Ovary (tissue), 9 donors: ENCODE data around the gene TAS2R38. TPM values are rescaled to one million over a fixed set of nuclear protein-coding genes. Genes with fewer than 3 reads are reported as not detected.

Experiments used
- DNase-seq, 5 donors: peaks; one replicate each; pipeline ENCODE4 v3.0.0-alpha.2; 2019 to 2020
- H3K27ac ChIP-seq, 2 donors: fragments of 200-600 bp; one replicate each; pipeline versions ENCODE4 v1.5.1 to v1.8.0; 2019 to 2022
- H3K27me3 ChIP-seq: fragments of 200-600 bp; one replicate; pipeline ENCODE4 v1.8.0; 2022
- H3K36me3 ChIP-seq: fragments of 200-600 bp; sonication (generic); one replicate; pipeline ENCODE4 v1.5.1; 2019
- H3K4me1 ChIP-seq: one replicate; pipeline ENCODE4 v1.8.1; 2013; ENCODE audit warnings: mild to moderate bottlenecking, moderate library complexity; ENCODE audit not compliant: insufficient read depth
- H3K4me3 ChIP-seq: fragments of 200-600 bp; sonication (generic); one replicate; pipeline ENCODE4 v1.5.1; 2017
- H3K9me3 ChIP-seq, 2 donors: fragments of 200-600 bp in 1 of 2; sonication (generic) in 1 of 2; one replicate each; pipeline versions ENCODE4 v1.5.1 to v1.8.1; 2013 to 2019; ENCODE audit warnings: mild to moderate bottlenecking in 1 of 2, moderate library complexity in 1 of 2
- CTCF ChIP-seq, 3 donors: fragments of 450-650 bp in 2 of 3; fragments of 200-600 bp in 1 of 3; IDR thresholded peaks; one replicate each; pipeline versions ENCODE4 v1.5.1 to v1.8.0; 2016 to 2022; ENCODE audit warnings: antibody characterized with exemption in 3 of 3, mild to moderate bottlenecking in 1 of 3
- EP300 ChIP-seq: sonication (generic); formaldehyde crosslinking; IDR thresholded peaks from one replicate; pipeline ENCODE4 v1.6.1; 2017; ENCODE audit warnings: antibody characterized with exemption
- POLR2A ChIP-seq: fragments of 450-650 bp; IDR thresholded peaks from one replicate; pipeline ENCODE4 v1.6.1; 2017; ENCODE audit warnings: antibody characterized with exemption, mild to moderate bottlenecking, moderate library complexity
- WGBS, 3 donors: extraction: QIAGEN DNeasy Blood & Tissue Kit in 1 of 3; methylation state at CpG; one replicate each; pipeline versions ENCODE4 v1.1.5 to v1.1.7; 2013 to 2017; 5-methylcytosine and 5-hydroxymethylcytosine counted together
- intact Hi-C, 4 donors: fragments of 100-400 bp; cut with DNase I; formaldehyde crosslinking; loops; one replicate each; pipeline versions ENCODE4 v1.11.0 to v1.15.1; 2022 to 2023
- polyA plus RNA-seq, 2 donors: library from polyadenylated mRNA; stranded (reverse); fragments of 200-250 nt in 1 of 2; fragments of 350-450 nt in 1 of 2; fragmentation: Illumina TruSeq in 1 of 2; extraction: RNeasy Lipid Tissue Mini Kit (QIAGEN cat#74804) in 1 of 2; gene quantifications; one replicate each; pipeline ENCODE4 v1.2.3, GENCODE V29; 2013 to 2014
- total RNA-seq, 7 donors: library from RNA; depleted of rRNA in 2 of 7; stranded (reverse); fragments of >200 nt in 2 of 7; fragmentation: NEBNext Ultra II Directional in 3 of 7; extraction: Animal tissue kit (Norgen Biotek cat#: 25700) in 3 of 7; gene quantifications; one replicate each; pipeline versions ENCODE4 v1.1.0 to v1.2.4, GENCODE V29; 2016 to 2023
- donor health status: DM: no; HTN: no; CAD: no; lungs with moderate emphysema.
- donor health status: DM: no; HTN: no; CAD: no.
- donor health status: Bipolar disorder and iron deficiency.
- donor health status: DM: yes; HTN: yes; CAD: no.
- donor health status: DM: no; HTN: no; CAD: no.
- donor health status: DM: yes; HTN: yes; CAD: no.

Gene TAS2R38
- total and polyA plus RNA-seq, 9 donors, result not detected

- Histone ChIP-seq H3K27me3 (no peaks in the 10 kb centered on the region), H3K4me3 (no peak overlapping the region), H3K27ac (no peak overlapping the region), H3K4me1 (no peaks in the 10 kb centered on the region), H3K36me3 (no peaks in the 10 kb centered on the region), H3K9me3 (no peaks in the 10 kb centered on the region)
- intact Hi-C loops, result loop anchor here in 1 of 4 donors (5.0 kb wide), 1 partner anchor 96 kb away; no protein-coding TSS in a partner anchor
- DNase-seq, result no peak
- 28 to 56% (median 54%) methylated on average over 3 of the region's 3 CpGs for WGBS, 3 donors
- no peak for TF ChIP-seq EP300
- TF ChIP-seq CTCF (IDR thresholded peaks at IDR 0.05), result no peak
- no peak for TF ChIP-seq POLR2A
Measured at GRCh38 chr7:142010952-142011548, 37.5 kb upstream of the TAS2R38 start.

- H3K27ac ChIP-seq, result no peak overlapping the region
- no peak for TF ChIP-seq POLR2A
- no peak for TF ChIP-seq CTCF (IDR thresholded peaks at IDR 0.05)
- no peak for TF ChIP-seq EP300
- no peaks in the 10 kb centered on the region for H3K27me3 ChIP-seq
- no peaks in the 10 kb centered on the region for H3K36me3 ChIP-seq
- DNase-seq, result no peak
- intact Hi-C loops, result no loop called here
- no peak overlapping the region for H3K4me3 ChIP-seq
- WGBS, 3 donors, result 88 to 98% (median 94%) methylated on average over 1 of the region's 1 CpG
- H3K9me3 ChIP-seq, result no peaks in the 10 kb centered on the region
- H3K4me1 ChIP-seq, result no peaks in the 10 kb centered on the region
Measured at GRCh38 chr7:142009187-142009586, 35.6 kb upstream of the TAS2R38 start.

- Histone ChIP-seq H3K4me3 (no peak overlapping the region), H3K4me1 (no peaks in the 10 kb centered on the region), H3K36me3 (no peaks in the 10 kb centered on the region), H3K27me3 (no peaks in the 10 kb centered on the region), H3K27ac (no peak overlapping the region), H3K9me3 (no peaks in the 10 kb centered on the region)
- WGBS, 3 donors, result 92 to 96% (median 92%) methylated on average over 2 of the region's 2 CpGs
- intact Hi-C loops, result no loop called here
- no peak for DNase-seq
- TF ChIP-seq EP300 (no peak), POLR2A (no peak), CTCF (IDR thresholded peaks at IDR 0.05) (no peak)
Measured at GRCh38 chr7:142006577-142006976, 33.0 kb upstream of the TAS2R38 start.

- TF ChIP-seq CTCF (IDR thresholded peaks at IDR 0.05), result no peak
- no peak for TF ChIP-seq POLR2A
- TF ChIP-seq EP300, result no peak
- Histone ChIP-seq H3K4me1 (no peaks in the 10 kb centered on the region), H3K27me3 (no peaks in the 10 kb centered on the region), H3K9me3 (no peaks in the 10 kb centered on the region), H3K27ac (no peak overlapping the region), H3K4me3 (no peak overlapping the region), H3K36me3 (no peaks in the 10 kb centered on the region)
- intact Hi-C loops, result no loop called here
- 84 to 95% (median 95%) methylated on average over 1 of the region's 1 CpG for WGBS, 3 donors
- DNase-seq, result no peak
Measured at GRCh38 chr7:142002179-142002578, 28.6 kb upstream of the TAS2R38 start.
